GM12801 (cell line): ENCODE data around the gene TTC7B.

Experiments
- CTCF ChIP-seq: IDR thresholded peaks from one replicate; pipeline ENCODE4 v1.5.1; 2011; ENCODE audit warnings: control low read depth; ENCODE audit not compliant: insufficient read length; ENCODE audit errors: extremely low read depth

TTC7B gene

DNA sequence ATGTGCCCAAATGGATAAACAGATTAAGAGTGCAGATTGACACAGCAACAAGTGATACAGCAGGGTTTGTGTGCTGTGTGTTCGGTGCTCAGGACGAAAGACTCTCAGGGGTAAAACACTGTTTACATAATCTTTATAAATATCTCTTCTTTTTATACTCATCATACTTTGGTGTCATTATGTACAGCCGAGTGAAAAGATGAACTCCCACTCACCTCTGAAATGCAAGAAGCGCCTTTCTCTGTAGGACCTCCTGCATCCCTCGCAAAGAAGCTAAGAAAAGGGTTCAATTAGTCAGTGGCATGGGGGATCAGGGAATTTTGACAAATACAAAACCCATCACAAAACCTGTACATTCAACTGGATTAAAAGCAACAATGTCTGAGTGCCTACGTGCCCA lies 163.6 kb downstream of the TTC7B start:
- no peak for TF ChIP-seq CTCF

- no peak for TF ChIP-seq CTCF
Observed at GRCh38 chr14:90651976-90652560, 164.2 kb downstream of the TTC7B start.

- no peak for TF ChIP-seq CTCF
Observed at GRCh38 chr14:90651271-90651804, 164.9 kb downstream of the TTC7B start.

- TF ChIP-seq CTCF = no peak
Observed at GRCh38 chr14:90649557-90650135, 166.6 kb downstream of the TTC7B start.

DNA sequence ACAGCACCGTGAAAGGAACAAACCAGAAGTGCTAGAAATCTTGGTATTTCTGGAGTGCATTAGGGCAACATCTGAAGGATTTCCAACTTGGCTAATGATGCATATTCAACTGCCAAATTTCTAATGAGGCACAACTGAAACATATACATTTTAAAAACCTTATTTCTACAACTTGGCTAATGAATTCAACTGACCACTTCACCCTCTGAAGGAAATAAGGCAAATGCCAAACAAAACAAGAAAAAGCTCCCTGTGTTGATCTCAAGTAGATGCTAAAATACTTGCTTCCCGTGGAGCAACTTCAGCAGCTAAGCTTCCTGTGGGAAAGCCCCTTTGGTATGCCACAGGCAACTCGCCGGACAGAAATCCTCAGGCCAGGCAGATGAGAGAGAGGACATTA lies 167.1 kb downstream of the TTC7B start:
- no peak for TF ChIP-seq CTCF

GRCh38 chr14:90648421-90648820 lies 167.8 kb downstream of the TTC7B start:
- no peak for TF ChIP-seq CTCF

- TF ChIP-seq CTCF = no peak
Observed at GRCh38 chr14:90647473-90648005, 168.7 kb downstream of the TTC7B start.
